HG03060 (cell line): ENCODE results near the gene TSHZ3.

Experiments used
- ATAC-seq: cut with Tn5 transposase; IDR thresholded peaks from one replicate; pipeline ENCODE4 v1.9.1; 2021; ENCODE audit warnings: low read depth, moderate number of reproducible peaks; ENCODE audit not compliant: unreplicated experiment

The TSHZ3 gene

DNA sequence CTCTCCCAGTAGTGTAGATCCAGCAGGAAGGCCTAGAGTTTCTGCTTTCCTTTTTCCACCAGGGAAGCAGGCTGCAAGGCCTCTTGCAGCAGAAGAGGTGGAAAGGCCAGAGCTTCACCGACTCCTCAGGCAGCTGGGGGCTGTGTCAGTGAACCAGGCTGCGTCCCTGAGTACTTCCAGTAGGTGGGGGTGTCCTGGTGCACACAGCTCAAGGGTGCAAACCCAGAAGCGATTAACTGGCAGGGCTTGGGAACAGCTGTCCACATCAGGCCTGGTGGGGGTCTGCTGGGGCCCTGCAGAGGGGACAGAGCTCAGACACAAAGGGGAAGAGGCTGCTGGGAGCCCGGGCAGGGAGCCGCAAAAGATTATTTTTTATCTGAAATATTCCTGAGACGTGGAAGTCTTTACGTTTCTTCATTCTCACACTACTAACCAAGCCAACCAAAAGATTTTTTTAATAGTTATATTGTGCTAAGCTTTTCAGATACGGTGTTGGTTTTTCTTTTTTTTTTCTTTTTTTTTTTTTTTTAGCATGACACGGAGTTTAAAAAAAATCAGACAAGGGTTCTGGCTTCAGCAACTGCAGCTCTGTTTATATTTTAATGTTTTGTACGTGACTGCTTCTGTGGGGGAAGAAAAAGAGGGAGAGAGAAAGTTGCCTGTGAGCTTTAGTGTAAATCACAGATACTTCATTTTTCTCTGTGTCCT, 11.0 kb downstream of the TSHZ3 start:
- ATAC-seq = no peak

DNA sequence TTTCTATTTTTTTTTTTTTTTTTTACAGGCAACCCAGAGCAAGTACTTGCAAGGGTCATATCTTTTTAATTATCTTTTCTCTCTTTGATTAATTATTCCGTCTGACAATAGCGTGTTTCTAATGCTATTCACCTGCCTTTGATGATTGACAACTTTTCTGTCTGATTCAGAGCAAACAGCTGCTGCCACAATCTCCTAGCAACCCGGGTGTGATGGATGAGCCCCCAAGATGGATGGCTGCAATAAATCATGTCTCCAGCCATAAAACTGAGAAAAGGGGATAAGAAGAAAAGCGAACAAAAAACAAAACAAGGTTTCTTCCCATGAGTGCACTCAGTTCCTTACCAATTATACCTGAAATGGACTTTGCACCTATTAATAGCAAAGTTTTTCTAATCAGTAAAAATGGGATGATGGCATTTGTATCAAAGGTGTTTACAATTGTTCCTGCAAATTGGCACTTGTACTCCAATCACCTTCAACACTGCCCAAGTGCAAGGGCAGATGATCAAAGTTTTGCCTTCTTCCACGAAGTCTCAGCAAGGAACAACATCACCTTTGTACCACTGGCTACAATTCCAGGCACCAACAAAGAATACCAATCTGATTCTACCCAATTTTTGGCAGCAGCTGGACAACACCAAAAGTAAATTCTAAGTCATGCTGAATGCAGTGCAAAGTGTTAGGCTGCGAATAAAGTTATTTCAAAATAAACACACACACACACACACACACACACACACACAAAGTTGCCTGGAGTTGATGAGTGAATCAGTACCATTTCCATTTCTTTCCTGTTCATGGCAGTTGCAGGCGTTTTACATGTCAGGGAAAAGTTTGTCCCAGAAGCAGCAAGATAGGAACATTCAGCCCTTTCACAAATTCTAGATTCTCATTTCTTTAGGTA, 12.0 kb downstream of the TSHZ3 start:
- no peak for ATAC-seq

DNA sequence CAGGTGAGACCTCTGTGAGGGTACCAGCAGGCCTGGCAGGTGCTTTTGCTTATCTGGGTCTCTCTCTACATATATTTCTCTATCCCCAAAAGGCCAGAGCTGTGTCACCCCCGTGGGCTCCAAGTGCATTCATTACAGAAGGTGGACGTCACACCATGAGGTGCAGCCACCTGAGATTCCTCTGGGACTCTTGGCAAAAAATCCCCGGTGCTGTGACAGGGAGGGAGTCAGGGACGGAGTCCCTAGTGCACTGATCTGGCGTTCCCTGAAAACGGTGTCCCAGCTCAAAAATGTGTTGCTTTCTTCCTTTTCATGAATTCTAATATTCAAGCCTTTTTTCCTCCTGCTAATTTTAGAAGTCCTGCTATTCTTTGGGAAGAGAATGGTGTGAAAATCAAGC, 13.5 kb downstream of the TSHZ3 start:
- no peak for ATAC-seq

DNA sequence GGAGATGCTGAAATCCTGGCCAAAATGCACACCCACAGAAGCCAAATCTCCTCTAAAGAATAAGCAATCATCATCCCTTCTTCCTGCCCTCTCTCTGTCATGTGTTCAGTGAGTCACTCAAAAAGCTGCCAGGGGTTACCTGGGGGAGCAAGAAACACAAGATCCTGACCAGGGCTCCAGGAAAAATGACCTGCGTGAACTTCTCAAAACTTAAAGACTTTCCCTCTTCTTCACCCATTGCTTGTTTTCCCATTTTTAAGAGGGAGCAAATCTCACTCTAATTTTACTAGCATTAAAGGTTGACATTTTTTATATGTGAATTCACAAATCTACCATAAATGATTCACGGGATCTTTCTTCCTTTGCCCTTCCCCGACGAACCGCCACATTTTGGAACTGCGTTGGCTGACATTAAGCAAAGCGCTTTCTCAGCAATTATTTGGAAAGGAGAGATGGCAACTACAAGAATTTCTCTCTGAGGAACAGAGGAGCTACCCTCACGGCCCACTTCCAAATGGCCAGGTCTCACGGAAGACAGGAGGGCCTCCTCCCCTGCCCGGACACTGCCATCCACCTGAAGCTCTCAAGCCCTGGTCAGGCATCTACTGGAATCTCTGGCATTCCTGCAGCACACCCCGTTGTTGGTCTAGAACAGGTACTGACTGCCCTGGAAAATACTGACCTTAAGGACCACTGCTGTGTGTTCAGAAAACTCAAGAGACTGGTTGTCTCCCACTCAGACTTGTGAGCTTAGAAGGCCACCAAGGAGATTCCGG, 14.2 kb downstream of the TSHZ3 start:
- no peak for ATAC-seq

DNA sequence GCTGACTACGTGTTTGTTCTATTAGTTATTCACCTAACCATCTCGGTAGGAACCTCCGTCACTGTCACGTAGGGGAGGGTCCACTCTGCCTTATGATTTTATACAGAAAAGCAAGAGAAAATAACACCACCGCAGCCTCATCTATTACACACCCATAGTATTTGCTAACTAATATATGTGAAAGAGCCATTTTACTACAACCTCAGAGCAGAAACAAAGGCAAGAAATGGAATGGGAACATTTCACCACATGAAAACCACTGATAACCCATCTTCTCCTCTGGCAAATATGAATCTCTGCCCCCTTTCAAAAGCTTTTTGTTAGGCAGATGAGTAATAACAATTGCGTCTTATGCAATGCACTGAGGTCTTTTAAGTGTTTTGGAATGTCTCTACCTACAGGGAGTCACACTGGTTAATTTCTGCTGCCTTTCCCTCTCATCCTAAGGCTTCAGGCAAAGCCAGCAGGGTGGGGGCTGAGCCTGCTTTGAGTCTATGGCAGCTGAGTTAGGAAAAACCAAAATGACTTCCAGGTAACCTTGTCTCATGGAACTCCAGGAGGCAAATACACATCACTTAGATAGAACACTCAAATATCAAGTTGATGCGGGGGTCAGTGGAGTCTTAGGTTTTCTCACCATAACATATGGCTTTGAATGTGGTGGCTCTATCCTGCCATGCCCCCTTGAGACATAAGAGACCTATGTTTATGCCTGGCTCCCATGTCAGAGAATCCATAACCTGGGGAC, 15.0 kb downstream of the TSHZ3 start:
- ATAC-seq = no peak

DNA sequence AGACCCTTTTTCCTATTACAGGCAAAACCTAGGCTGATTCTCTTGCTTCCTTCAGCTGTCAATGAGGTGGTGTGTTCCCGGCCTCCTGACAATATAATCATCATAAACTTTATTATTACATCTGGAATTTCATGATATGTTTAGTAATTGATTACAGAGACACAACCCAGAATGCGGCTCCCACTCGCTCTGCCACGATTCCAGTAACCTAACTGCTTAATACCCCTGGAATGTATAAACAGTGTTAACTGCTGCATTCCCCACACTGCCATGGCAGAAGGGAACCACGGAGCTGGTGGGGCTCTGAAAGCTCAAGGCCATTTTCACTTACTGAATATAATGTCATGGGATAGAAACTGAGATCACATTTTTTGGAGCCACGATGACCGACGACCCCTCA, 17.1 kb downstream of the TSHZ3 start:
- no peak for ATAC-seq

DNA sequence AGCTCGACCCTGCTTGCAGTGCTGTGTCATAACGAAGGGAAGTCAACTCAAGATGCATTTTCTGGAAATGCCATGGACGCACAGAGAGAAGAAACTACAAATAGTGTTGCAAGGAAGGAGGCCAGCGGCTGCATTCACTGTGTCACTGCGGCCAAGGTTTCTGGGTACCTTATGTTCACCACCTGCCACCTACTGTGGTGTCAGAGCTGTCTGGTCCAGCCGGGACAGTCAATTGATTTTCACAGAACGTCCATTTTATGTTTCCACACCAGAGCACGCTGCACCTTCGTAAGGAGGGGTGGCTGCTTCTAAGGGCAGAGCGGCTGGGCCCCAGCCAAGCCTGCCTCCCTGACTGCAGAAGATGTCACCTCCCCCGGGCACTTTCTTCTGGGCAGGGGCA, 17.7 kb downstream of the TSHZ3 start:
- ATAC-seq = no peak

GRCh38 chr19:31330761-31331160, 18.5 kb downstream of the TSHZ3 start:
- no peak for ATAC-seq

DNA sequence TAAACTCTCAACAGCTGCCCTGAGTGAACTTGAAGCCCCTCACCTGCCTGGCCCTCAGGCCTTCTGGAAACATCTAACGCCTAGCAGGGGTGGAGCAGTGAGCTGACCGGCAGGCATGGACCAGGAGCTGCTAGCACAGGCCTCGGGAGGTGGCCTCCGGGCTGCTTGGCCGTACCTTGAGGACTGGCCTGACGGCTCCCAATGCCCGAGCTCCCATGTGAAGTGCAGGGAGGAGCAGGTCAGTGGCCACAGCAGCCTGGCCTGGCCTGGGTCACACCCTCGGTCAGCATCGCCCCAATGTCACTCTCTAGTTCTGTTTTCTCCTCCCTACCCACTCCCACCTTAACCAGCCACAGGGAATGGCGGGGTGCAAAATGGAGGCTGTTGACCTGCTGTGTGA, 19.0 kb downstream of the TSHZ3 start:
- ATAC-seq = no peak

DNA sequence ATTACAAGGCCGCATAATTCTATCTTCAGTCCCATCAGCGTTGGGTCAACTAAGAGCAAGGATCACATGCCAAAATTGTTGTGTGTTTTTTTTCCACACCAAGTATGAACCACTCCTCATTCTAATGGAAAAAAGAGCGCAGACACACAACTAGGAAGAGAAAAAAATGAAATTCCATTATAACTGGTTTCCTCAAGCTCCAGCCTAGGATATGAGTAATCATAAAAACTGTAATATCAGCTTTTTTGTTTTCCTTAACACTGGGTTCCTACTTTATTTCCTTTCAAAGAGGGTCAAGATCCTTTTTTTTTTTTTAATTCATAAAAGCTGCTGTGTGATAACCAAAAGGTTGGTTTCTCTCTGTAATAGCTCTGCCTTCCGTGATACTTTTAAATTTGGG, 19.4 kb downstream of the TSHZ3 start:
- ATAC-seq = no peak

GRCh38 chr19:31328238-31328637, 21.0 kb downstream of the TSHZ3 start:
- ATAC-seq = no peak

DNA sequence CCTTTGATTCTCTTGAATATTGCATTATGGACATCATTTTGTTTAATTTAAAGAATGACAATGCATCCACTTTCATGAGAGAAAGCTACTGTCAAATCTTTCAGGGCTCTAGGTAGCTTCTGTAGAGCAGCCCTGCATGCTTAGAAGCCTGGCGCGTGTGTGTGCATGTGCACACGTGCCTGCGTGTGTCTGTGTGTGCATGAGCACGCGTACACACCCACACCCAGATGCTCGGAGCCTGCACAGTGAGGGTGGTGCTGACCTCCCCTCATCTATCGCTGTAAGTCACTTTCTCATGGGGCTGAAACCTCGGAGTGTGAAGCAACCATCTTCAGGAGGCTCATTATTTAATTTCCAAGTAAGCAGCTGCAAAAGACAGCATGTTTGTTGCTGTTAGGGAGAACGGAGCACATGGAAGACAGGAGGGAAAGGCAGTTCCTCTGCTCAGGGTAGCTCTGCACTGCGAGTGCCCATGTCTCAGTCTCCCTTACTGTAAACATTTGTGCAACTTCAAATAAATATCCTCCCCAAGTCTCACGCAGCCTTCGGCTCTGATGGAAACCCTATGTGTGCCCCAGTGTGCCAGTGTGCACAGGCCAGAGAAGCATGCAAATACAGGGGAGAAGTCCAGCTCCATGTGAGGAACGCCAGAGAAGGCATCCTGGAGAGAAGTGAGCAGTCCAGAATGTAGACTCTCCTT, 22.8 kb downstream of the TSHZ3 start:
- no peak for ATAC-seq

DNA sequence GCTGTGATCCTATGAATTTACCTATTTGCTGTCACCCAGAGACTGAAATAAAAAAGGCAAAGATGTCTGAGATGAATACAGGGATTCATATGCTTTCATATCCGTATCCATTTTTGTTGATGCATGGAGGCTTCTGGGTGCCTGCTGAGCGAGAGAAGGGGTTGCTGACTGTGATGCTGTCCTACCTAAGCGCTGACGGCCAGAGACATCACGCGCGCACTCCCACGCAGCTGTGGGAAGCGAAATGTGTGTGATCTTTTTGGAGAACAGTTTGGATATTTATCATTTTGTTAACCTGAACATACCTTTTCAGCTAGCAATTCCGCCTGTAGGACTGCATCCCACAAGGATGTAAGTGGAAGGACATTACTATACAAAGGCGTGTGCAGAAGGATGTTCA, 23.9 kb downstream of the TSHZ3 start:
- no peak for ATAC-seq

- ATAC-seq = no peak
Observed at GRCh38 chr19:31319465-31319864, 29.8 kb downstream of the TSHZ3 start.

DNA sequence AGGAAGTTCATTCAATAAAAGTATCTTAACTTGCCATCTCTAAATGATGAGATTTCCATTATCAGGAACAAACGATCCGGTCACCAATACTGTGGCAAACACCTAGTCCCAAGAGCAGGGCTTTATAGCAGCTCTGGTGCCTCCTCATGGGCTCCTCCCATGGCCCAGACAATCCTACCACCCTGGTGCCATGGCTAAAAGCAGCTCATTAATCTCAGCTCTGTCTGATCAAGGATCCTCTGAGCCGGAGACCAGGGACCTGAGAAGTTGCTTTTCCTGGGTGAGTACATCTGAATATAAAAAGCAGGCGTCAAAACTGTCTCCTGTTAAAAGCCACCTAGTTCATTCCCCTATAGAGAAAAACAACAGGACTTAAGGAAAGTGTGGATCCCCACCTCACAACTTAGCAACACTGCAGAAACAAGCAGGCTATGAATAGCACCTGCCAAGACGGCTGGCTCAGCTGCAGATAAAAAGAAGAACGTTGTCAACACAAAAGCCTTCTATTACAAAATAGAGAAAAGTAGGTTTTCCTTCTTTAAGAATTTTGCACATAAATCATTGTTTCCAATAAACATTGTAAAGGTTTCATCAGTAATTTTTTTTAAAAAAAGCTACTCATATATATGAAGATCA, 30.3 kb downstream of the TSHZ3 start:
- no peak for ATAC-seq

DNA sequence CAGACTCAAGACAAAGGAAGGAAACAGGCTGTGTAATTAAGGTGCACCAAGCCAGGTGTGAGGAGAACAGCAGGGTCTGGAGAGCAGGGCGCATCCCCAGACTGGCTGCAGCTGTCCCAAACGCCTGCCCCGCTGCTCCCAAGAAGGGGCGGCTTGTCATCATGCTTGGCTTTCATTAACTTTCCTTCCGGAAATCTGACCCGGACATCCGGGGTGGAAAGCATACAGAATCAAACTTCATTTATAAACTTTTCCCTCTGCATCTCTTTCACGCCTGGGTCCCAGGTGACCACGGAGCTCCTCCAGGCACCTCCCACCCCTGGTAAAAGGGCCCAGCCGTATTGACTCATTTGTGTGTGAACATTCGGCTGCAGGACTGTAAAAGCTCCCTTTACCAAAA, 31.7 kb downstream of the TSHZ3 start:
- no peak for ATAC-seq

- no peak for ATAC-seq
Observed at GRCh38 chr19:31317093-31317492, 32.1 kb downstream of the TSHZ3 start.

DNA sequence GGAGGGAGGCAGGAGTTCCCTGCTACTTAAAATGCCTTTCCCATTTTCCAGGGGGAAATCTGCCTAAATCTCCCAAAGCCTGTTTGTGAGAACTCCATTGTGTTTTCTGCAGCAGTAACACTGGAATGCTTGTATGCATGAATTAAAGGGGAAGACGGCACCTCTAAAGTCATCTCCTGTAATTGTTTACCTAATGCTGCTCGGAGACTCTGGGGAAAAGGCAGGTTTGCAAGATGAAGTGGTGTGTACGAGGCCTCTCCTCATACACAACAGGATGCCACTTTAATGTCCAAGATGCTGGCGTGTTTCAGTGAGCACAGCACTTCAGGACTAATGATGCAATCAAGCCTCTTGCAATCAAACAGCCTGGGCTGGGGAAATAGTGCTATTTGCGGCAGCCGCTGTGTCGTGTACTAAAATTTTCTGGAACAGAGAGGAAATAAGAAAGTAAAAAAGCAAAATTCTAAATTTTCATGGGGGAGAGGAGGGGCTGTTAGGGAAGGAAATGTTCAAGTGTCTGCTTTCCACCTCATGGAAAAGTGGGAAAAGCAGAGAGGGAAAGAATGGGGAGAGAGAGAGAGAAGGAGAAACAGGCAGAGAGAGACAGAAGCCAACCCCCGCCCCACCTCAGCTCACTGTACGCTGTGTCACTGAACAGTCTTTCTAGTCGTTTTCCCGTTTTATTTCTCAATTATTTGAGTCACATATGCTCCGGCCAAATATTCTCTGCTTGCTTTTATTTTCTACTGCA, 32.9 kb downstream of the TSHZ3 start:
- ATAC-seq = no peak

GRCh38 chr19:31315652-31316051, 33.6 kb downstream of the TSHZ3 start:
- no peak for ATAC-seq
